ENCODE results near the gene PAM. TPM values are rescaled to one million over a fixed set of nuclear protein-coding genes. Genes with fewer than 3 reads are reported as not detected.

Gene PAM
- total RNA-seq, 1 experiment from 2014 or later, result 90.0 TPM

DNA sequence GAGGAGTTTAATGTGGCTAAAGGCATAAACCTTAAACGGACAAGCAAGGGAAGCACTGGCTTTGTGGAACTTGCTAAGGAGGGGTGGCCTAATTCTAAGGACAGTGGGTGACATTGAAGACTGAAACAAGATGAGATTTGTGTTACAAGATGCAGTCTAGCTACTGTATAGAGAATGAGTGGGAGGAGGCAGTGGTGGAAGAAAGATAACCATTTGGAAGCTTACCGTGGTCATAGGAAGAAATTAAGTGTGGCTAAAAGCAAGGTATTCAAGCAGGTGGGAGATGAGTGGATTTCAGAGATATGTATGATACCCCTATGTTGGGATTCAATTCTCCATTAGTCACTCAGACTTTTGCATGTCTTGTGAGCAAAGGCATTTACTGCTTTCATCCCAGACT is 4.6 kb downstream of the PAM start:
- no peak for TF ChIP-seq EZH2 (IDR thresholded peaks at IDR 0.05; ENCODE audit: low read length, unreplicated experiment)
- no peak for TF ChIP-seq EZH2phosphoT487 (IDR thresholded peaks at IDR 0.05; ENCODE audit: borderline replicate concordance, low read length)
- TF ChIP-seq CTCF (conservative IDR thresholded peaks at IDR 0.05; ENCODE audit: low read depth, low read length), result no peak
- H3F3A ChIP-seq (ENCODE audit: low read length, unreplicated experiment), result no peaks in the 10 kb centered on the region
- BruUV-seq (replicated peaks), result no TSS peak
- H3K9me2 ChIP-seq (replicated peaks; ENCODE audit: low read length), result no peaks in the 10 kb centered on the region
- ATAC-seq (no peak), DNase-seq (no peak)
- CTCF ChIA-PET, result no interaction called here
- no peak overlapping the region for H3K27ac ChIP-seq (ENCODE audit: low read length)
- H3K9me3 ChIP-seq (ENCODE audit: low read length), result no peaks in the 10 kb centered on the region
- peaks cover 41% of the 10 kb centered on the region for H3K4me1 ChIP-seq (ENCODE audit: insufficient read depth, low read length)
- H3K79me2 ChIP-seq (ENCODE audit: low read length), result peaks cover 76% of the 10 kb centered on the region
- no peak overlapping the region for H3K9ac ChIP-seq (ENCODE audit: low read length)
- intact Hi-C loops (cut with micrococcal nuclease), result no loop called here
- H3K27me3 ChIP-seq (ENCODE audit: low read length), result no peaks in the 10 kb centered on the region
- no peak overlapping the region for H2AFZ ChIP-seq (ENCODE audit: low read length)
- H3K4me3 ChIP-seq (ENCODE audit: low read length), result no peak overlapping the region
- no peak overlapping the region for H3K4me2 ChIP-seq (ENCODE audit: low read length)
- H3K36me3 ChIP-seq (ENCODE audit: low read depth, low read length), result no peaks in the 10 kb centered on the region
- POLR2A ChIA-PET (ENCODE audit: unreplicated experiment), result no interaction called here
- peaks cover 6% of the 10 kb centered on the region; the same call in 1 of the 2 replicates for H4K20me1 ChIP-seq (ENCODE audit: low read length)

DNA sequence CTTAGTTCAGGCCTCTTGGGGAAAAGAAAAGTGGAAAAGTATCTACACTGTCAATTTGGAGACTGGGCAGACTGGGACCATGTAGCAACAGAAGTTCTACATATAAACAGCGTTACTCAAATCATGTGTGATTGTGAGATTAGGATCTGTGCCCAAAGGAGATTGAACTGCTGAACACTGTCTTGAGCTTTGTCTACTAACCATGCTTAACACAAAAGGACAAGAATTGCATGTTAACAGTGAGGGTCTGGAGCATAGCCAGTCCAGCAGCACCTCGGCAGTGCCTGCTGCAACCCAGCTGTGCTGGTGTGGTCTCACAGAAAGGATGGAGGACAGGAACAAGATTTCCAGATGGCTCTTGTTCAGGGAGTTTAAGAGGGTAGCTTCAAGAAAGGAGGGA is 5.7 kb downstream of the PAM start:
- Histone ChIP-seq H3K79me2 (ENCODE audit: low read length) (peaks cover 78% of the 10 kb centered on the region), H3K4me1 (ENCODE audit: insufficient read depth, low read length) (peaks cover 41% of the 10 kb centered on the region), H3K36me3 (ENCODE audit: low read depth, low read length) (no peaks in the 10 kb centered on the region), H3K9ac (ENCODE audit: low read length) (no peak overlapping the region), H4K20me1 (ENCODE audit: low read length) (peaks cover 6% of the 10 kb centered on the region; the same call in 1 of the 2 replicates), H3K9me3 (ENCODE audit: low read length) (no peaks in the 10 kb centered on the region), H3K4me2 (ENCODE audit: low read length) (no peak overlapping the region), H3K4me3 (ENCODE audit: low read length) (no peak overlapping the region), H3K9me2 (replicated peaks; ENCODE audit: low read length) (no peaks in the 10 kb centered on the region), H3F3A (ENCODE audit: low read length, unreplicated experiment) (no peaks in the 10 kb centered on the region), H3K27me3 (ENCODE audit: low read length) (no peaks in the 10 kb centered on the region), H3K27ac (ENCODE audit: low read length) (no peak overlapping the region), H2AFZ (ENCODE audit: low read length) (no peak overlapping the region)
- ChIA-PET POLR2A (ENCODE audit: unreplicated experiment) (interaction anchor here (0.6 kb wide), 1 partner anchor 360 kb away, joined by 3 read pairs; no protein-coding TSS in a partner anchor), CTCF (no interaction called here)
- DNase-seq (no peak), ATAC-seq (no peak)
- BruUV-seq (replicated peaks), result no TSS peak
- no peak for TF ChIP-seq EZH2phosphoT487 (IDR thresholded peaks at IDR 0.05; ENCODE audit: borderline replicate concordance, low read length)
- TF ChIP-seq EZH2 (IDR thresholded peaks at IDR 0.05; ENCODE audit: low read length, unreplicated experiment), result no peak
- TF ChIP-seq CTCF (conservative IDR thresholded peaks at IDR 0.05; ENCODE audit: low read depth, low read length), result no peak
- intact Hi-C loops (cut with micrococcal nuclease), result no loop called here

GRCh38 chr5:102762095-102762534 is 7.0 kb downstream of the PAM start:
- ChIA-PET CTCF (interaction anchor here (0.7 to 0.8 kb wide), 2 partner anchors 81 to 180 kb away, joined by 4 to 5 read pairs; no protein-coding TSS in a partner anchor), POLR2A (ENCODE audit: unreplicated experiment) (interaction anchor here (0.6 to 0.7 kb wide), 2 partner anchors 17 to 48 kb away, joined by 4 read pairs; no protein-coding TSS in a partner anchor)
- Histone ChIP-seq H3K9me3 (ENCODE audit: low read length) (no peaks in the 10 kb centered on the region), H3K36me3 (ENCODE audit: low read depth, low read length) (no peaks in the 10 kb centered on the region), H3K27me3 (ENCODE audit: low read length) (no peaks in the 10 kb centered on the region), H3F3A (ENCODE audit: low read length, unreplicated experiment) (no peaks in the 10 kb centered on the region), H3K4me2 (ENCODE audit: low read length) (peak overlapping the region; percentile 72), H3K79me2 (ENCODE audit: low read length) (peaks cover 67% of the 10 kb centered on the region), H3K4me3 (ENCODE audit: low read length) (peak overlapping the region; percentile 39), H3K9ac (ENCODE audit: low read length) (peak overlapping the region; percentile 20), H4K20me1 (ENCODE audit: low read length) (peaks cover 6% of the 10 kb centered on the region; the same call in 1 of the 2 replicates), H3K9me2 (replicated peaks; ENCODE audit: low read length) (no peaks in the 10 kb centered on the region), H3K27ac (ENCODE audit: low read length) (peak overlapping the region; percentile 34), H3K4me1 (ENCODE audit: insufficient read depth, low read length) (peaks cover 33% of the 10 kb centered on the region), H2AFZ (ENCODE audit: low read length) (peak overlapping the region; percentile 14)
- intact Hi-C loops (cut with micrococcal nuclease), result no loop called here
- no TSS peak for BruUV-seq (replicated peaks)
- DNase-seq, result peak; percentile 72
- no peak for TF ChIP-seq EZH2 (IDR thresholded peaks at IDR 0.05; ENCODE audit: low read length, unreplicated experiment)
- no peak for TF ChIP-seq CTCF (conservative IDR thresholded peaks at IDR 0.05; ENCODE audit: low read depth, low read length)
- TF ChIP-seq EZH2phosphoT487 (IDR thresholded peaks at IDR 0.05; ENCODE audit: borderline replicate concordance, low read length), result no peak
- ATAC-seq, result peak; percentile 78

Data from PC-3 (cell line).